Right lobe of liver (tissue), 6 donors: ENCODE results near the gene PUM2. TPM values are rescaled to one million over a fixed set of nuclear protein-coding genes. Genes with fewer than 3 reads are reported as not detected.
"Not testable (repeated sequence)": the region's sequence is repeated elsewhere in the genome, so short reads cannot be mapped to it uniquely, and the experiment has no call there.

Experiments used
- ATAC-seq, 4 donors: fragments of 200-7000 bp; cut with Tn5 transposase; one replicate each; pipeline ENCODE4 v1.9.1; 2020; ENCODE audit warnings: mild to moderate bottlenecking in 4 of 4, moderate library complexity in 4 of 4
- DNase-seq, 3 donors: peaks; one replicate each; pipeline ENCODE4 v3.0.0-alpha.2; 2020
- H3K27ac ChIP-seq, 3 donors: fragments of 200-600 bp; one replicate each; pipeline ENCODE4 v1.8.0; 2022
- H3K27me3 ChIP-seq, 2 donors: fragments of 200-600 bp; one replicate each; pipeline ENCODE4 v1.8.0; 2022
- H3K36me3 ChIP-seq, 4 donors: fragments of 200-600 bp; sonication (generic) in 1 of 4; one replicate each; pipeline versions ENCODE4 v1.5.1 to v1.8.0; 2017 to 2022; ENCODE audit warnings: control low read depth in 1 of 4
- H3K4me1 ChIP-seq, 4 donors: fragments of 200-600 bp; sonication (generic) in 1 of 4; one replicate each; pipeline versions ENCODE4 v1.5.1 to v1.8.0; 2017 to 2022; ENCODE audit warnings: control low read depth in 1 of 4
- H3K4me3 ChIP-seq, 3 donors: fragments of 200-600 bp; one replicate each; pipeline ENCODE4 v1.8.0; 2022
- H3K9me3 ChIP-seq, 4 donors: fragments of 200-600 bp; sonication (generic) in 1 of 4; one replicate each; pipeline versions ENCODE4 v1.5.1 to v1.8.0; 2017 to 2022; ENCODE audit warnings: control low read depth in 1 of 4
- POLR2A ChIP-seq: fragments of 450-650 bp; IDR thresholded peaks from one replicate; pipeline ENCODE4 v1.6.1; 2017; ENCODE audit warnings: antibody characterized with exemption, mild to moderate bottlenecking
- WGBS: methylation state at CpG from one replicate; pipeline ENCODE4 v1.1.6; 2018; ENCODE audit warnings: low coverage, low lambda C conversion rate; ENCODE audit not compliant: insufficient coverage; ENCODE audit errors: missing lambda C conversion rate; 5-methylcytosine and 5-hydroxymethylcytosine counted together
- intact Hi-C, 2 donors: fragments of 100-400 bp; cut with DNase I; formaldehyde crosslinking; loops; one replicate each; pipeline versions ENCODE4 v1.11.2 to v1.14.1; 2022
- total RNA-seq, 6 experiments: library from RNA; depleted of rRNA in 2 of 6; stranded (reverse); fragments of >200 nt in 2 of 6; fragmentation: NEBNext Ultra II Directional in 3 of 6; extraction: Animal tissue kit (Norgen Biotek cat#: 25700) in 3 of 6; gene quantifications; one replicate each; pipeline versions ENCODE4 v1.1.0 to v1.2.4, GENCODE V29; 2016 to 2023
- TF ChIP-seq, protein P1 (sequence below), 4 donors: fragments of 200-600 bp in 3 of 4; fragments of 450-650 bp in 1 of 4; IDR thresholded peaks; one replicate each; pipeline versions ENCODE4 v1.5.1 to v1.8.0; 2016 to 2022; ENCODE audit warnings: antibody characterized with exemption in 4 of 4, mild to moderate bottlenecking in 2 of 4
- donor health status: DM: no; HTN: yes; CAD: no.
- donor health status: DM: no; HTN: no; CAD: no.
- donor health status: DM: no; HTN: no; CAD: no.
- donor health status: DM: no; HTN: yes; CAD: no.
- donor health status: DM: no; HTN: yes; CAD: no.

The PUM2 gene
- total RNA-seq, 6 experiments from 2014 or later: 31.3 to 62.2 (median 51.5) TPM

DNA sequence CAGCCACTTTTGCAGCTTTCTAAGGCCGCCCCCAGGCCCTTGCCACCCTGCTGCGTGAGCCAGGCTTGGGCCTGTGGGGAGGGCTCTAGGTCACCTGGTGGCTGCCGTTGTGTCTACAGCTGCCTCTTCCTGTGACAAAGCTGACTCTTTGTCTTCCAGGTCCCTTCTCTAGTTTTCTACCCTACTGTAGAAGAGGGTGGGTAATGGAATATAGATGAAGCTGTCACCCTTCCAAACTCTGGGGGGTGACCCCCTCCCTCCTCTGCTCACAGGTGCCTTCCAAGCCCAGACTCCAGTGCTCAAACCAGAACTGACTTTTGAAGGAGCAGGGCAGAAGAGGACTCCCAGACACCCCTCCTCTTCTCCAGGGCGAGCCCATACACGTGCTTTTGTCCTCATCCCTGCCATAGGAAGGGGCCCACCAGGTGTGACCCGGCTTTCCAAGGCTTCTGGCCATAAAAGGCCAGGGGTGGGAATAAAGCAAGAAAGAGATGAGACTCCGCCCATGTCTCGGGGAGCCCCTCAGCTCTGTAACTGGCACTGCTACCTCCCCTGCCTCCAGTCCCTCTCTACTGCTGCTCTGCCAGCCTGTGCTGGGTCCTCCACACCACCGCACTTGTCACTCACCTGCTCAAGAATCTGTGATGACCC lies 107.8 kb downstream of the PUM2 start:
- WGBS: 52% methylated on average over 3 of the region's 9 CpGs

GRCh38 chr2:20241973-20242726 lies 108.5 kb downstream of the PUM2 start:
- WGBS: 68% methylated on average over 13 of the region's 43 CpGs
- no peak overlapping the region for H3K4me3 ChIP-seq
- DNase-seq (no peak), ATAC-seq (peak in 2 of 4 donors; percentile 36)
- peaks cover 0 to 4% (median 1%) of the 10 kb centered on the region in 4 donors for H3K36me3 ChIP-seq
- no peaks in the 10 kb centered on the region for H3K9me3 ChIP-seq
- H3K27ac ChIP-seq: no peak overlapping the region
- no peaks in the 10 kb centered on the region for H3K27me3 ChIP-seq
- H3K4me1 ChIP-seq: no peaks in the 10 kb centered on the region
- TF ChIP-seq, protein P1, sequence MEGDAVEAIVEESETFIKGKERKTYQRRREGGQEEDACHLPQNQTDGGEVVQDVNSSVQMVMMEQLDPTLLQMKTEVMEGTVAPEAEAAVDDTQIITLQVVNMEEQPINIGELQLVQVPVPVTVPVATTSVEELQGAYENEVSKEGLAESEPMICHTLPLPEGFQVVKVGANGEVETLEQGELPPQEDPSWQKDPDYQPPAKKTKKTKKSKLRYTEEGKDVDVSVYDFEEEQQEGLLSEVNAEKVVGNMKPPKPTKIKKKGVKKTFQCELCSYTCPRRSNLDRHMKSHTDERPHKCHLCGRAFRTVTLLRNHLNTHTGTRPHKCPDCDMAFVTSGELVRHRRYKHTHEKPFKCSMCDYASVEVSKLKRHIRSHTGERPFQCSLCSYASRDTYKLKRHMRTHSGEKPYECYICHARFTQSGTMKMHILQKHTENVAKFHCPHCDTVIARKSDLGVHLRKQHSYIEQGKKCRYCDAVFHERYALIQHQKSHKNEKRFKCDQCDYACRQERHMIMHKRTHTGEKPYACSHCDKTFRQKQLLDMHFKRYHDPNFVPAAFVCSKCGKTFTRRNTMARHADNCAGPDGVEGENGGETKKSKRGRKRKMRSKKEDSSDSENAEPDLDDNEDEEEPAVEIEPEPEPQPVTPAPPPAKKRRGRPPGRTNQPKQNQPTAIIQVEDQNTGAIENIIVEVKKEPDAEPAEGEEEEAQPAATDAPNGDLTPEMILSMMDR (IDR thresholded peaks at IDR 0.05): peak; percentile 8 to 45 (median 25)
- no peak for TF ChIP-seq POLR2A
- intact Hi-C loops: no loop called here

More for the DNA sequence above, 107.8 kb downstream of the PUM2 start:
- intact Hi-C loops: no loop called here
- no peak overlapping the region for H3K4me3 ChIP-seq
- H3K36me3 ChIP-seq: peaks cover 0 to 10% (median 4%) of the 10 kb centered on the region in 4 donors
- DNase-seq: no peak
- H3K4me1 ChIP-seq: no peaks in the 10 kb centered on the region
- peak; percentile 15 to 55 (median 40) for ATAC-seq
- no peaks in the 10 kb centered on the region for H3K27me3 ChIP-seq
- H3K9me3 ChIP-seq: no peaks in the 10 kb centered on the region
- H3K27ac ChIP-seq: no peak overlapping the region
- TF ChIP-seq, protein P1 (IDR thresholded peaks at IDR 0.05): no peak
- TF ChIP-seq POLR2A: no peak

GRCh38 chr2:20240291-20240690 lies 110.4 kb downstream of the PUM2 start:
- H3K36me3 ChIP-seq, intact Hi-C loops, H3K4me3 ChIP-seq, H3K27ac ChIP-seq, ATAC-seq, H3K9me3 ChIP-seq, H3K4me1 ChIP-seq, H3K27me3 ChIP-seq, DNase-seq: not testable (repeated sequence)
- 94% methylated on average over 5 of the region's 6 CpGs for WGBS

DNA sequence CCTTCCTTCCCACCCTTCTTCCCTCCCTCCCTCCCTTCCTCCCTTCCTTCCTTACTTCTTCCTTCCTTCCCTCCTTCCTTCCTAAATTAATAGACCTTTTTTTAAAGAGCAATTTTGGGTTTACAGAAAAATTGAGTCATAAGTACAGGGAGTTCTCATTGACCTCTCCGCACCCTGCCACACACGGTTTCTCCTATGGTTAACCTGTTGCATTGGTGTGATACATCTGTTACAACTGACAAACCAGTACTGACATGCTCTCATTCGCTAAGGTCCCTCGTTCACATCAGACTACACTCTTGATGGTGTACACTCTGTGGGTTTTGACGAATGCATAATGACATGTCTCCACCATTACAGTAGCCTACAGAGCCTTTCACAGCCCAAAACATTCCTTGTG lies 114.1 kb downstream of the PUM2 start:
- TF ChIP-seq, protein P1 (IDR thresholded peaks at IDR 0.05): no peak
- no peak for TF ChIP-seq POLR2A
- DNase-seq (no peak), ATAC-seq (no peak)
- intact Hi-C loops: loop anchor here in 1 of 2 donors (10.0 kb wide), 1 partner anchor 78 kb away; no protein-coding TSS in a partner anchor
- no peaks in the 10 kb centered on the region for H3K27me3 ChIP-seq
- WGBS: 82% methylated on average over 5 of the region's 5 CpGs
- H3K4me1 ChIP-seq: no peaks in the 10 kb centered on the region
- H3K9me3 ChIP-seq: no peaks in the 10 kb centered on the region
- no peak overlapping the region for H3K4me3 ChIP-seq
- no peaks in the 10 kb centered on the region for H3K36me3 ChIP-seq
- no peak overlapping the region for H3K27ac ChIP-seq
